ENCODE measurements around the gene SPACA9. TPM values are rescaled to one million over a fixed set of nuclear protein-coding genes. Genes with fewer than 3 reads are reported as not detected.

SPACA9 gene
- total RNA-seq, 4 donors from 2014 or later: 9.0 to 14.7 (median 11.7) TPM

- DNase-seq (ENCODE audit: low spot score in 2 of 2): no peak
- intact Hi-C loops (cut with DNase I; ENCODE audit: low total_unique reads): no loop called here
- TF ChIP-seq, protein P1, sequence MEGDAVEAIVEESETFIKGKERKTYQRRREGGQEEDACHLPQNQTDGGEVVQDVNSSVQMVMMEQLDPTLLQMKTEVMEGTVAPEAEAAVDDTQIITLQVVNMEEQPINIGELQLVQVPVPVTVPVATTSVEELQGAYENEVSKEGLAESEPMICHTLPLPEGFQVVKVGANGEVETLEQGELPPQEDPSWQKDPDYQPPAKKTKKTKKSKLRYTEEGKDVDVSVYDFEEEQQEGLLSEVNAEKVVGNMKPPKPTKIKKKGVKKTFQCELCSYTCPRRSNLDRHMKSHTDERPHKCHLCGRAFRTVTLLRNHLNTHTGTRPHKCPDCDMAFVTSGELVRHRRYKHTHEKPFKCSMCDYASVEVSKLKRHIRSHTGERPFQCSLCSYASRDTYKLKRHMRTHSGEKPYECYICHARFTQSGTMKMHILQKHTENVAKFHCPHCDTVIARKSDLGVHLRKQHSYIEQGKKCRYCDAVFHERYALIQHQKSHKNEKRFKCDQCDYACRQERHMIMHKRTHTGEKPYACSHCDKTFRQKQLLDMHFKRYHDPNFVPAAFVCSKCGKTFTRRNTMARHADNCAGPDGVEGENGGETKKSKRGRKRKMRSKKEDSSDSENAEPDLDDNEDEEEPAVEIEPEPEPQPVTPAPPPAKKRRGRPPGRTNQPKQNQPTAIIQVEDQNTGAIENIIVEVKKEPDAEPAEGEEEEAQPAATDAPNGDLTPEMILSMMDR (IDR thresholded peaks at IDR 0.05): no peak
- no peak for TF ChIP-seq POLR2A (IDR thresholded peaks at IDR 0.05)
- no peak overlapping the region for H3K4me3 ChIP-seq (ENCODE audit: low read depth, poor library complexity, severe bottlenecking)
- WGBS, 2 donors: 59 to 64% methylated on average over 8 of the region's 8 CpGs
Measured at GRCh38 chr9:132864691-132865090, 14.0 kb upstream of the SPACA9 start.

- DNase-seq (ENCODE audit: low spot score in 2 of 2): no peak
- intact Hi-C loops (cut with DNase I; ENCODE audit: low total_unique reads): no loop called here
- WGBS, 2 donors: 89 to 90% methylated on average over 8 of the region's 8 CpGs
- H3K4me3 ChIP-seq (ENCODE audit: low read depth, poor library complexity, severe bottlenecking): no peak overlapping the region
- TF ChIP-seq POLR2A (IDR thresholded peaks at IDR 0.05): no peak
- TF ChIP-seq, protein P1 (IDR thresholded peaks at IDR 0.05): no peak
Measured at GRCh38 chr9:132866898-132867297, 11.8 kb upstream of the SPACA9 start.

- TF ChIP-seq, protein P1 (IDR thresholded peaks at IDR 0.05): no peak
- no peak for TF ChIP-seq POLR2A (IDR thresholded peaks at IDR 0.05)
- 89 to 92% methylated on average over 8 to 9 of the region's 9 CpGs for WGBS, 2 donors
- intact Hi-C loops (cut with DNase I; ENCODE audit: low total_unique reads): no loop called here
- DNase-seq (ENCODE audit: low spot score in 2 of 2): no peak
- no peak overlapping the region for H3K4me3 ChIP-seq (ENCODE audit: low read depth, poor library complexity, severe bottlenecking)
Measured at GRCh38 chr9:132869266-132869665, 9.4 kb upstream of the SPACA9 start.

DNA sequence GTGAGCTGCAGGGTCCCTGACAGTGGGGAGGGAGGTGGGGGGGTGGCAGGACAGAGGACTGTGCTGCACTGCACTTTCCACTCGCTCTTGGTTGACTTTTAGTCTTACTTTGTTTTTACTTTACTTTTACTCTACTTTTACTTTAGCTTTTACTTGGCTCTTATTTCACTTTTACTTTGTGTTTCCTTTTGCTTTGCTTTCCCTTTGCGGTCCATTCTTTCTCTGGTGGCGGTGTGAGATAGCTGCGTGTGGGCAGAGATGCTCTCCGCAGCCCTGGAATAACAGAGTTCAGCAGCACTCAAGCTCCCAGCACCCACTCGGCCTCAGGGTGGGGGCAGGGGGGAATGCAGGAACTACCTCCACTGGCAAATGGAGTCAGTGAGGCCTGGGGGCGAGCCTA, 5.3 kb upstream of the SPACA9 start:
- no peak for DNase-seq (ENCODE audit: low spot score in 2 of 2)
- intact Hi-C loops (cut with DNase I; ENCODE audit: low total_unique reads): no loop called here
- H3K4me3 ChIP-seq (ENCODE audit: low read depth, poor library complexity, severe bottlenecking): no peak overlapping the region
- 82 to 87% methylated on average over 7 of the region's 7 CpGs for WGBS, 2 donors
- no peak for TF ChIP-seq POLR2A (IDR thresholded peaks at IDR 0.05)
- TF ChIP-seq, protein P1 (IDR thresholded peaks at IDR 0.05): no peak

DNA sequence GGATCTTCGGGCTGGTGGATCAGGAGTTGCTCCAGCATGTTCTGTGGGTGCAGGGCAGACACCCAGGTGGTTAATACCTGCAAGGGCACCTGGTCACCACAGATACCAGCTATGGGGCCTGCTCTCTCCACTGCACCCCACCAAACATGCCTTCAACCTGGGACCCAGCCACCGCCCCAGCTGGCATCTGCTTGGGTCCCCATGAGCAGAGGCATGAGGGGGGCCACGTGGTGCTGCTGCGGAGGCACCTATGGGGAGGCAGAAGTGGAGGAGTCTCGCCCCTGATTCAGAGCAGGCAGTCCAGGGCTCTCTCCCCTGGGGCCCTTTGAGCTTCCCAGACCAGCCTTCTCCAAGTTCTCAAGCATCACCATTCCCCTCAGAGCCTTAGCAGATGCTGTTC, 3.5 kb upstream of the SPACA9 start:
- H3K4me3 ChIP-seq (ENCODE audit: low read depth, poor library complexity, severe bottlenecking): no peak overlapping the region
- no peak for DNase-seq (ENCODE audit: low spot score in 2 of 2)
- TF ChIP-seq, protein P1 (IDR thresholded peaks at IDR 0.05): no peak
- no peak for TF ChIP-seq POLR2A (IDR thresholded peaks at IDR 0.05)
- intact Hi-C loops (cut with DNase I; ENCODE audit: low total_unique reads): no loop called here
- 78 to 92% methylated on average over 1 to 3 of the region's 5 CpGs for WGBS, 2 donors

DNA sequence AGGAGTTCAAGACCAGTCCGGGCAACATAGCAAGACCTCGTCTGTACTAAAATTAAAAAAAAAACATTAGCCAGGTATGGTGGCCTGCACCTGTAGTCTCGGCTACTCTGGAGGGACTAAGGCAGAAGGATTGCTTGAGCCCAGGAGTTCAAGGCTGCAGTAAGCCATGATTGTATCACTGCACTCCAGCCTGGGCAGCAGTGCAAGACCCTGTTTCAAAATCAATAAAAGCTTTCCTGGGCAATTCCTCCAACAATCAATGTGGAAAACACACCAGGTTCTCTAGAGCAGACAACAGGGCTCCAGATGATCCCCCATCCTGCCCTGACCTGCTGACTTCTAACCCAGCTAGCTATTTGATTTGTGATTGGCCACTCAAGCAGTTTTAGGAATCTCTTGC, 1.8 kb upstream of the SPACA9 start:
- DNase-seq (ENCODE audit: low spot score in 2 of 2): no peak
- no peak for TF ChIP-seq POLR2A (IDR thresholded peaks at IDR 0.05)
- TF ChIP-seq, protein P1 (IDR thresholded peaks at IDR 0.05): no peak
- 83 to 93% methylated on average over 3 of the region's 3 CpGs for WGBS, 2 donors
- H3K4me3 ChIP-seq (ENCODE audit: low read depth, poor library complexity, severe bottlenecking): no peak overlapping the region
- intact Hi-C loops (cut with DNase I; ENCODE audit: low total_unique reads): no loop called here
